GM19455 (cell line): ENCODE data around the gene TRIM54.
"Not testable (repeated sequence)": the region's sequence is repeated elsewhere in the genome, so short reads cannot be mapped to it uniquely, and the experiment has no call there.

ENCODE experiments used
- ATAC-seq: cut with Tn5 transposase; IDR thresholded peaks from one replicate; pipeline ENCODE4 v1.9.1; 2021; ENCODE audit not compliant: unreplicated experiment

TRIM54 gene

DNA sequence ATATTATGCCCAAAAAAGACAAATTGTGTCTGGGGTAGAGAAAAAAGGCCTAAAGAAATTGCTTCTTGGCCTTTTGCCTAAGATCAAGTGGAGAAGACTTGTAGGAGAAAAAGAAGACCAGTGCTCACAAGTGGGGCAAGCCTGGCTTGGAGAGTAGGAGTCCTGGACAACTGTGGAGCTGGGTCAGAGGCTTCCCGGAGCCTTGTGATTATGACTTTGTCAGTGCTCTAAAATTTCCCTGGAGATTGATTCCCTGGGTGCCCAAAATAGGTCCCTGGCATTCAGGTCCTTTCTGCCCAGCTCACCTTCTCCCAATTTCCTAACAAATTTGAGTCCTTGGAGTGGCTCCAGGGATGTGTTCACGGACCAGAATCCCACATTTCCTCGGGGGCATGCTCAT is 787 bp upstream of the TRIM54 start:
- ATAC-seq, result no peak

DNA sequence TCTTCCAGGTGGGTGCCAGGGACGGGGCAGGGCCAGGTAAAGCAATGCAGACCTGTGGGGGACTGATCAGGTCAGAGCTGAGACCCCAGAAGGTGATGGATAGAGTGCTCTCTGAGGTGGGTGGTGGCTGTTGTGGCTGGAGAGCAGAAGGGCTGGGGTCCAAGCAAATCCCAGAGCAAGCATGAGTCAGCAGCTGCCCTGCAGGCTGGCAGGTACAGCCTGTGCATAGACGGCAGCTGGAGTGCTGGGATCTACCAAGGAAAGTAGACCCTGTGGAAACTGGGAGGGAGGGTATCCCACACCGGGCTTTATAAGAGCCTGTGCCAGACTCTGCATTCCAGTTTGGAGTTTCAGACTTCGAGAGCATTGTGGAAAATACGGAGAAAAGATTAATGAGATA is 663 bp downstream of the TRIM54 start:
- no peak for ATAC-seq

DNA sequence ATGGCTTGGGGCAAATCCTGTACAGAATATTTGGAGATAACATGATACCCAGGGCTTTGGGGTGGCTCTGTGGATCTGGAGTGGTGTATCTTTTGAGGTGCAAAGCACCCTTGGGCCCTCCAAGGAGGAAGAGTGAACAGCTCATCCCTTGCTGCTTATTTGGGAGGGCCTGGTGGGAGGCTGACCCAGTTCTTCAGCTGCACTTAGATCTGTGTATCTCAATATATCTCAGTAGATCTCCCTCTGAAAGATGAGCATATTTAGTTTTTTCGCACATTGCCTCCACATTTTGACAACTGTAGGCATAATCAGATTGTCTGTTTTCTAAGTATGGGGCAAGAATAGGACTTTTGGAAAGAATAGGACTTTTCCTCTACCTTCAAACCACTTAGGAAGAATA is 2.8 kb downstream of the TRIM54 start:
- no peak for ATAC-seq

DNA sequence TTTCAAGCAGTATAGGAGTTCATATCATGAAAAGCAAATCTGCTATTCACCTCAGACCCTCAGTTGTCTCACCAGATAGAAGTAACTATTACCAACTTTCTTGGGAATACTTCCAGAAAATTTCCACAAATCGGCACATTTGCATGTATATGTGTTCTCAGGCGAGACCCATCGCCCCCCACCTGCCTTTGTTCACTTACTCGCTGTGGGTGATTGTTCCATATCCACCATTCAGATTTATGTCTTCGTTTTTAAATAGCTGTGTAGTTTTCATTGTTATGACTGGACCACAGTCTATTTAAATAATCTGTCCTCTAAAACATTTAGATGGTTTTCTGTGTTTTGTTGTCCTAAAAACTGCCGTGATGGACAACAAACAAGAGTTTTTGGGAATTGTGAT is 3.3 kb downstream of the TRIM54 start:
- no peak for ATAC-seq

DNA sequence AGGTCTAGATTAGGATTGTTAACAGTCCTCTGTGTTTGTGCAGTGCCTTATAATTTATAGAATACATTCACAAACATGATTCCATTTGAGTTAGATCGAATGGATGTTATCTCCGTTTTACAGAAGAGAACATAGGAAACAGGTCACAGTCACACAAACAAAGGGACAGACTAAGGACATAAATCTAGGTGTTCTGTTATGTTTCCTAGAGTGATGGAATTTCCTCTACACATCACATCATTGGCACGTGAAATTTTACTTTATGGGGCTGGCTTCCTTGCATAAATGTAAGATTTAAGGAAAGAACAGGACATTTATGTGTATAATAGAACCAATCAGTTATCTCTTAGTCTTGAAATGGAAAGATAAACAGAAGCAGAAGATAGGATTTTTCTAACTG is 6.4 kb downstream of the TRIM54 start:
- ATAC-seq, result no peak

DNA sequence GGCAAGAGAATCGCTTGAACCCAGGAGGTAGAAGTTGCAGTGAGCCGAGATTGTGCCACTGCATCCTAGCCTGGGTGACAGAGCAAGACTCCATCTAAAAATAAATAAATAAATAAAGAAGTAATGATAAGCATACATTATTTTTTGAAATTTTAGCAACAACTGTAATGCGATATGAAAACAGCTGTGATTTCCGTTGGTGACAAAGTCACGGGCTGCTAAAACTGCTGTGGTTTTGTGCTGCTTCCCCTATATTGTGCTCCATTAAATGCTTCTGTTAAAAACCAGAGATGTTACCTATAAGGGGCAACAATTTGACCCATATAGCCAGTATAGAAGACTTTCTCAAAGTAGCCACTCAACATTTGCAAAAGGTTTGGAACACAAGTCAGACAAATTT is 8.3 kb downstream of the TRIM54 start:
- ATAC-seq, result no peak

DNA sequence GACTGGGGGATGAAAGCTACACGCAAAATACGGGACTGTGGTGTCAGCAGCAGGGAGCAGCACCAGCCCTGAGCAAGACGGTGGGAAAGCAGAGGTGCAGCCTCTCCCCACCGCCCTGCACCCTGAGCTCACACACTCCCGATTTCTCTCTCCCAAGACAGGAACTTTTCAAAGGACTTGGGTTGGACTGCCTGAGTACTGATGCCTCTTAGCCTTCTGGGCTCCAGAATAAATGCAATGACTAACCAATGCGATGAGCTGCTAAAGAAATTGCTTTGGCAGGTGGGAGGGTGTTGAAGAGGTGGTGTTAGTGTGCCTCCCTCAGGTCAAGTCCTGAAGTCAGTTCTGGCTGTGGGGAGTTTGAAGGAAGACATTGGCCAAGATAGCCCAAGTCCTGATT is 9.6 kb downstream of the TRIM54 start:
- ATAC-seq, result no peak

DNA sequence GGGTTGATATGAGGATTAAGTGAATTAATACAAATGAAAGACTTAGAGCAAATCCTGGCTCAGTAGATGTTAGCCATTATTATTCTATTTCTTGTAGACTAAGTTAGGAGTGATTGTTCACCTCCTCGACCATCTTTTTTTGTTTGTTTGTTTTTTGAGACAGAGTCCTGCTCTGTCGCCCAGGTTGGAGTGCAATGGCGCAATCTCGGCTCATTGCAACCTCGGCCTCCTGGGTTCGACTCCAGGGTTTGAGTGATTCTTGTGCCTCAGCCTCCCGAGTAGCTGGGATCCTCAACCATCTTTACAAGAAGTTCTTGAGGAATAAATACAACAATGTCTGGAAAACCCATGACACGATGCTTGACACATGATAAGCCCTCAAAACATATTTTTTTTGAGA is 12.7 kb downstream of the TRIM54 start:
- no peak for ATAC-seq

DNA sequence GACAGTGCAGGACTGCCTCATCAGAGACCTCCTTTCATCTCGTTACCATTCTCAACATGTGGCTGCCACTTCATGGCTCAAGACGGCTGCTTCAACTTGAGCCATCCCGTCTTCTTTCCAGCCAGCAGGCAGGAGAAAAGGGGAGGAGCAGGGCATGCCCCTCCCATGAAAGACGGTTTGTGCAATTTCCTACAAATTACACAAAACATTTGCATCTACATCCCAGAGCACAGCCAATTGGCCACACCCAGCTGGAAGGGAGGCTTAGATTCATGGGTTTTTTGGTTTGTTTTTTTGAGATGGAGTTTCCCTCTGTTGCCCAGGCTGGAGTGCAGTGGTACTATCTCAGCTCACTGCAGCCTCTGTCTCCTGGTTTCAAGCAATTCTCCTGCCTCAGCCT is 14.3 kb downstream of the TRIM54 start:
- no peak for ATAC-seq

DNA sequence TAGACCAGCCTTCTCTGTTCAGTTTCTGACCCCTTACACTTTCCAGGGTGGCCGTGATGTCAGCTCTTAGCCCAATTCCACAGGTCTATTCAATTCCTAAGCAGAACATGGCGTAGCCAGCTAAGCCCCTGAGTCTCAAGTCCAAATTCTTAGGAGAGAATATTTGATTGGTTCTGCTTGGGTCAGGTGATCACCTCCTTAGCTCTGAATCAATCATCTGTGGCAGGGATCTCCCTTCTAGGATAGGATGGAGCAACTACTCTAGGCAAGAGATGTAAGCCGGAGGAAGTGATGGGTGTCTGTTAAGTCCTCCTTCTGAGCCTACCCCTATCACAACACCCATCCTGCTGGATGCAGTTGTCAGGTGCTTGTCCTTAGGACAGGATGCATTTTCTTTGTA is 15.0 kb downstream of the TRIM54 start:
- no peak for ATAC-seq

DNA sequence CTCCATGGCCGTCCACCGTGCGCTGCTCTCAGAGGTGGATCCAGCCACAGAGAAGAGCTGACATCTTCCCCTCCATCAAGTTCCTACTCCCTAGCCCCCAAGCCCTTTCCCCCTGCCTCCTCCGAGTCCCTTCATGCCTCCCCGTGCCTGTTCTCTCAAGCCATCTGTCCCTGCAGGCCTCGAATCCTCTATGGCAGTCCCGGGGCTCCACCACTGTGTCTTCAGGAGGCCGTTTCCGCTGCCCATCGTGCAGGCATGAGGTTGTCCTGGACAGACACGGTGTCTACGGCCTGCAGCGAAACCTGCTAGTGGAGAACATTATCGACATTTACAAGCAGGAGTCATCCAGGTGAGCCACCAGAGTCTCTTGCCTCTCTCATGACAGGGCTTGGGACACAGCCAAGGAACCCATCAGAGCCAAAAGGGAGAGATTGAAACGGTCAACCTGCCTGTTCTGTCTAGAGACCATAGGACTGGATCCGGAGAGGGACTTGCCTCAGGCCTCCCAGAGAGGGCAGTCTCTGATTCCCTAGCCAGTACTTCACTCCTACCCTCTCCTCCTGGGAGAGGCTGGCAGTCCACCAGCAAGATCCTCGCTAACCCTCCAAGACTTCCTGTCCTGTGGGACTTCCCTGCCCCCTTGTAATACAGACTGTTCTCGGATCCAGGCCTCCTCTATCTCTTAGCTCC is 16.3 kb downstream of the TRIM54 start:
- no peak for ATAC-seq

DNA sequence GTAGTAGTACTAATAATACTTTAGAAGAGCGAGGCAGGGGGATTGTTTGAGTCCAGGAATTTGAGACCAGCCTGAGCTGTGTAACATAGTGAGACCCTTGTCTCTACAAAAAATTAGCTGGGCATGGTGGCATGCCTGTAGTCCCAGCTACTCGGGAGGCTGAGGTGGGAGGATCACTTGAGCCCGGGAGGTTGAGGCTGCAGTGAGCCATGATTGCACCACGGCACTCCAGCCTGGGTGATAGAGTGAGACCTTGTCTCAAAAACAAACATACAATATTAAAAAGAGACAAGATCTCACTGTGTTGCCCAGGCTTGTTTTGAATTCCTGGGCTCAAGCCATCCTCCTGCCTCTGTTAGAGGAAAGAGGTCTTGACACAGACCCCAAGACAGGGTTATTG is 18.4 kb downstream of the TRIM54 start:
- not testable (repeated sequence) for ATAC-seq

DNA sequence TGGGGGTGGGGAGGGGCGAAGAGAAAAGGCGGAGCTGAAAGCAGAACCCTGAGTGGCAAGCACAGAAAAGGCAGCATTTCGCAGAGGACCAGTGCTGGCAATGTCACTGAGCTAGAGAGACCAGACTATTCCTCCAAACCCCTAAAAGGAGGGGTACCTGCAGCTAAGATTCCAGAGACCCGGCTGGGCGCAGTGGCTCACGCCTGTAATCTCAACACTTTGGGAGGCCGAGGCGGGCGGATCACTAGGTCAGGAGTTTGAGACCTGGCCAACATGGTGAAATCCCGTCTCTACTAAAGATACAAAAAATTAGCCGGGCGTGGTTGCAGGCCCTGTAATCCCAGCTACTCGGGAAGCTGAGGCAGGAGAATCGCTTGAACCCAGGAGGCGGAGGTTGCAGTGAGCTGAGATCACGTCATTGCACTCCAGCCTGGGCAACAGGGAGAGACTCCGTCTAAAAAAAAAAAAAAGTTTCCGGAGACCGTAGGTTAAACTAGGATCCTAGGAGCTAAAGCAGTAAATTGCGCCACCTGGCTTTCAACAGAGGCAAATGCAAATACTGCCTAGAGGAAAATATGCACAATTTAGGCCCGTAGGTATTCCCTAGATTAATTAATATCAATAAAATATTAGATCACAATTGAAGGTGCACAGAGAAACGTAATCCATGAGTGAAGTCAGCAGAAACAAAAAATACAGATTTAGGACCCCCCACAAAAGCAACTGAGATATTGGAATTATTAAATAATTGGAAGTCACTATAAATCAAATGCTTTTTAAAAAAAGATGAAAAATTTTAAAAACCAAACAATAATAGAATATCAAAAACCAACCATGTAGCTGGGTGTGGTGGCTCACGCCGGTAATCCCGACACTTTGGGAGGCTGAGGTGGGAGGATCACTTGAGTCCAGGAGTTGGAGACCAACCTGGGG is 21.1 kb downstream of the TRIM54 start:
- no peak for ATAC-seq

DNA sequence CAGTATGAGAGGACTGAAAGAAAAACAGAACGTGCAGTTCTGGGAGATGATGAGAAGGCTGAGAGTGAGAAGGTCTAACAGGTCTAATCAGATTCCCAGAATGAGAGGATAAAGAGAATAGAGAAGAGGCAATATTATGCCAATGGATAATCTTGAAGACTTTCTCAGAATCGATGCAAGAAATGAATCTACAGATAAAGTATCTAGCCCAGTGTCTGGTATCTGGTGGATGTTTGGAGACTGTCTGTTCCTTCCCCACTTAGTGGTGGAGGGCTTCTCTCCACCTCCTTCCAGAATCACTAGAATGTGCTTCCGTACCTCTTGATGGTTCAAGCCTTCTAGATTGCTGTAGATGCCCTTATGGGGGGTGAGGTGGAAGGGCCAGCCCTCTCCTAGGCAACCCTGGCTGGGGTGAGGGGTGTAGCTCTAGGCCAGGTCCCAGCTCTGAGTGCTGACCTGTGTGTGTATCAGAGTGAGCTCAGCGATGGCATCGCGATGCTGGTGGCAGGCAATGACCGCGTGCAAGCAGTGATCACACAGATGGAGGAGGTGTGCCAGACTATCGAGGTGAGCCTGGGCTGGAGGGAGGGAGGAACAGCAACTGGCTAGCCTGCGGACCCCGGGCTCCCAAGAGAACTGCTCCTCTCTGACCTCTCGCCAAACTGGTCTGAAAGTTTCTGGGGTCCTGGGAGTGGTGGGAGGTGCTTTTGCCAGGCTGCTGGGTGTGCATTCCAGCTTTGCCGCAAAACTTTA is 22.4 kb downstream of the TRIM54 start:
- ATAC-seq, result no peak

DNA sequence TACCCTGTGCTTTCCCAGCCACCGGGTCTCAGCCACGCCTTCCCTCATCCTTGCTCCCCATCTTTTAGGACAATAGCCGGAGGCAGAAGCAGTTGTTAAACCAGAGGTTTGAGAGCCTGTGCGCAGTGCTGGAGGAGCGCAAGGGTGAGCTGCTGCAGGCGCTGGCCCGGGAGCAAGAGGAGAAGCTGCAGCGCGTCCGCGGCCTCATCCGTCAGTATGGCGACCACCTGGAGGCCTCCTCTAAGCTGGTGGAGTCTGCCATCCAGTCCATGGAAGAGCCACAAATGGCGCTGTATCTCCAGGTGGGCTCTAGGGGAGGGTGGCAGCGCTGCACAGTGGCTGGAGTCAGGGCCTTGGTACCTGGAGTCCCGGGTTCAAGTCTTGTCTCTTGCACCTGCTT is 23.3 kb downstream of the TRIM54 start:
- ATAC-seq, result no peak

DNA sequence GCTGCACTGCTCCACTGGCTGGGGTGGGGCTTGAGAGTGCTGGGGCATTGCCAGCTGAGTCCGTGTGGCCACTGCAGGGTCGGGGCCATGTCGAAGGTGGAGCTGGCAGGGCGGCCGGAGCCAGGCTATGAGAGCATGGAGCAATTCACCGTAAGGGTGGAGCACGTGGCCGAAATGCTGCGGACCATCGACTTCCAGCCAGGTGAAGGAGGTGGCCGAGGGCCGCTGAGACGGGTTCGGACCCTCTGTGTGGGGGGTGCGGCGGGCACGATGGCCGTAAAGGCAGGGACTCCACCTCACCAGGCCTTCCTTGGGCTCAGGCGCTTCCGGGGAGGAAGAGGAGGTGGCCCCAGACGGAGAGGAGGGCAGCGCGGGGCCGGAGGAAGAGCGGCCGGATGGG is 23.9 kb downstream of the TRIM54 start:
- ATAC-seq, result no peak

DNA sequence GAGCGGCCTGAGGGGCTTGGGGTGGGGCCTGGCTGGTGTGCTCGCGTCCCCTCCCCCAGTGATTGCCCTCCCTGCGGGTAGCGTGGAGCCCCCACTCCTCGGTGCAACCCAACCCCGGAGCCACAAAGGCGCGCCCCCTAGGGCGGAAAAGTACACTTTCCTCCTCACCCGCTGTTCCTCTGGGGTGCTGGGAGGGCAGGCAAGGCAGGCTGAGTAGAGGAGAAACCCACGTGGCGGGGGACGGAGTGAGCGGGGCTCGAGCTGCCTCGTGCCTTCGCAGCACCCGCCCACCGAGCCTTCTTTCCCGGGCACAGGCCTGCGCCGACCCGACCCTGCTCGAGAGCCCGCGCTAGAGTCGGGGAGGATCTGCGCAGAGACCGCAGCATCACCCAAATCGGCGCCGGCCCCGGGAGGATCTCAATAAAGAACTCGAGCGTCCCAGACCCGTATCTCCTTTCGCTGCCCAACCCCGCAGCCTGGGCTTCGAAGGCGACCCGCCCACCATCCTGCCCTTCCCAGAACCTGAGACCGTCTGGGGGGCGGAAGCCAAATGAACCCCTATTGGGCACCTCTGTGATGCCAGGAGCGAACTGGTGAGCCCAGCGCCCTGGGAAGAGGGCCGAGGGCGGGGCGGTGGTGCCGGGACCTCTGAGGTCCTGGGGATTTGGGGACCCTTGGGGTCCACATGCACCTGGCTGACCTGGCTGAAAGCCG is 24.5 kb downstream of the TRIM54 start:
- ATAC-seq, result no peak

DNA sequence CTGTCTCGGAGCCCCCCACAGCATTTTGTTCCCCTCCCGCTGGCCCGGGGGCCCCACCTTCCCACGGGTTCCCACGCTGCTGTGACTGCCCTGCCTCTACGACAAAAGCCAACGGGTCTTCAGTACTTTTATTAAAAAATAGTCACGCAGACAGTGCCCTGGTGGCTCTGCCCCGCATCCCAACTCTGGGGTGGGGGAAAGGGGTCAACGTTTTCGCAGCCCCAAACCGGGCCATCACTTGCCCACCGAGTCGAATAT is 25.0 kb downstream of the TRIM54 start:
- no peak for ATAC-seq

DNA sequence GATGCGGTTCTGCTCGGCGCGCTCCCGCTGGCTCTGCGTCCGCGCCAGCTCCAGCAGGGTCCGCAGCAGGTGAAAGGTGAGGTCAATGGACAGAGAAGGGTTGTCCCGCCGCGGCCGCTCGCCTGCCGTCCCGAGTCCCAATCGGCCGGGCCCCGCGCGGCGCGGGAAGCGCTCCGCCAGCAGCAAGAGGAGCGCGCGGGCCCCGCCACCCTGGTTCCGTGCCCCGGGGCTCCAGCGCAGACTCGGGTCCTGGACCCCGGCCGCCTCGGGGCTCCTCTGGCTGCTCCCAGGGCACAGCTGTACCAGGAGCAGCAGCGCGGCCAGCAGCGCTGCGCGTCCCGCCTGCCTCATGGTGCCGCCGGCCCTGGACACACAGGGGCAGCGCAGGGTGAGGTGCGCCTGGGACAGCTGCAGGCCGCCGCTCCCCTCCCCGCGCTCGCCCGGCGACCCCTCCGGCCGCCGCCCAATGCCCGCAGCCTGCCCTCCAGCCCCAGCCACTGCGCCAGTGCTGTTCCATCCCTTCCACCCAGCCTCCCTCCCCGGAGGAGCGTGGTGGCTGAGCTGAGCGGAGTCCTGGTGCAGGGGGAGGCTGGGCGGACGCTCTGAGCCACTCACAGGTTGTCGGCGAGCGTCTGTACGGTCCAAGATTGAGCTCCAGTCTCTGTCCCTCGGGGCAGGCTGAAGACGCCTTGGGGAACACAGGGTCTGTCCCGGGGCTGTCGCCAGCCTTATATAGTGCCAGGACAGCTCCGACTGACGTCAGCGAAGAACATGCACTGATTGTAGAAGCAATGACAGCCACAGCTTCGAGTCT is 25.5 kb downstream of the TRIM54 start:
- ATAC-seq, result no peak

DNA sequence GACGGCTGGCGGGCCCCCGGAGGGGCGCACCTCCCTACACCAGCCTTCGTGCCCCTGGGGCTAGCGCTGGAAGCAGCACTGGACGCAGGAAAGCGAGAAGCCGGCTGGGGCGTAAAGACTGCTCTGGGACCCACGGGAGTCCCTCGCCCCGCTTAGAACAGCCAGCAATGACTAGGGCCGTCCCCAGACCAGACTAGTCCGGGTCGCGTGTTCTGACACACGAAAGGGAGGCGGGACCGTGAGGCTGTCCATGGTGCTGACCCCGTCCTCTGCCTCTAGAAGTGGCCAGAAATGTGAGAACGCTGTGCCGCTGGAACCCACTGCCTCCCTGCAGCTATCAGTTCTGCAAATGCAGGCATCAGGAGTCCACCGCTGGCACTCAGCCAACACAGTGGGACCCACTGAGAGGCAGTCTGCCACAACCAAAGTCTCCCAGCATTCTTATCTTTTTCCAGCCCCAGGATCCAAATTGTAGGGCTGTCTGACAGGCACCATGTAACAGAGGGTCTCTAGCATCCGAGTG is 26.2 kb downstream of the TRIM54 start, which contains the start of gene UCN:
TSS of gene UCN (minus strand) at position 87 of the 523 bp plus-strand sequence. CDS start 550 bp downstream, outside the sequence.
- ATAC-seq, result no peak
